Measurements from ENCODE around the gene RTN4.
"Not testable (repeated sequence)": the region's sequence is repeated elsewhere in the genome, so short reads cannot be mapped to it uniquely, and the experiment has no call there.

Gene RTN4, protein sequence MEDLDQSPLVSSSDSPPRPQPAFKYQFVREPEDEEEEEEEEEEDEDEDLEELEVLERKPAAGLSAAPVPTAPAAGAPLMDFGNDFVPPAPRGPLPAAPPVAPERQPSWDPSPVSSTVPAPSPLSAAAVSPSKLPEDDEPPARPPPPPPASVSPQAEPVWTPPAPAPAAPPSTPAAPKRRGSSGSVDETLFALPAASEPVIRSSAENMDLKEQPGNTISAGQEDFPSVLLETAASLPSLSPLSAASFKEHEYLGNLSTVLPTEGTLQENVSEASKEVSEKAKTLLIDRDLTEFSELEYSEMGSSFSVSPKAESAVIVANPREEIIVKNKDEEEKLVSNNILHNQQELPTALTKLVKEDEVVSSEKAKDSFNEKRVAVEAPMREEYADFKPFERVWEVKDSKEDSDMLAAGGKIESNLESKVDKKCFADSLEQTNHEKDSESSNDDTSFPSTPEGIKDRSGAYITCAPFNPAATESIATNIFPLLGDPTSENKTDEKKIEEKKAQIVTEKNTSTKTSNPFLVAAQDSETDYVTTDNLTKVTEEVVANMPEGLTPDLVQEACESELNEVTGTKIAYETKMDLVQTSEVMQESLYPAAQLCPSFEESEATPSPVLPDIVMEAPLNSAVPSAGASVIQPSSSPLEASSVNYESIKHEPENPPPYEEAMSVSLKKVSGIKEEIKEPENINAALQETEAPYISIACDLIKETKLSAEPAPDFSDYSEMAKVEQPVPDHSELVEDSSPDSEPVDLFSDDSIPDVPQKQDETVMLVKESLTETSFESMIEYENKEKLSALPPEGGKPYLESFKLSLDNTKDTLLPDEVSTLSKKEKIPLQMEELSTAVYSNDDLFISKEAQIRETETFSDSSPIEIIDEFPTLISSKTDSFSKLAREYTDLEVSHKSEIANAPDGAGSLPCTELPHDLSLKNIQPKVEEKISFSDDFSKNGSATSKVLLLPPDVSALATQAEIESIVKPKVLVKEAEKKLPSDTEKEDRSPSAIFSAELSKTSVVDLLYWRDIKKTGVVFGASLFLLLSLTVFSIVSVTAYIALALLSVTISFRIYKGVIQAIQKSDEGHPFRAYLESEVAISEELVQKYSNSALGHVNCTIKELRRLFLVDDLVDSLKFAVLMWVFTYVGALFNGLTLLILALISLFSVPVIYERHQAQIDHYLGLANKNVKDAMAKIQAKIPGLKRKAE

DNA sequence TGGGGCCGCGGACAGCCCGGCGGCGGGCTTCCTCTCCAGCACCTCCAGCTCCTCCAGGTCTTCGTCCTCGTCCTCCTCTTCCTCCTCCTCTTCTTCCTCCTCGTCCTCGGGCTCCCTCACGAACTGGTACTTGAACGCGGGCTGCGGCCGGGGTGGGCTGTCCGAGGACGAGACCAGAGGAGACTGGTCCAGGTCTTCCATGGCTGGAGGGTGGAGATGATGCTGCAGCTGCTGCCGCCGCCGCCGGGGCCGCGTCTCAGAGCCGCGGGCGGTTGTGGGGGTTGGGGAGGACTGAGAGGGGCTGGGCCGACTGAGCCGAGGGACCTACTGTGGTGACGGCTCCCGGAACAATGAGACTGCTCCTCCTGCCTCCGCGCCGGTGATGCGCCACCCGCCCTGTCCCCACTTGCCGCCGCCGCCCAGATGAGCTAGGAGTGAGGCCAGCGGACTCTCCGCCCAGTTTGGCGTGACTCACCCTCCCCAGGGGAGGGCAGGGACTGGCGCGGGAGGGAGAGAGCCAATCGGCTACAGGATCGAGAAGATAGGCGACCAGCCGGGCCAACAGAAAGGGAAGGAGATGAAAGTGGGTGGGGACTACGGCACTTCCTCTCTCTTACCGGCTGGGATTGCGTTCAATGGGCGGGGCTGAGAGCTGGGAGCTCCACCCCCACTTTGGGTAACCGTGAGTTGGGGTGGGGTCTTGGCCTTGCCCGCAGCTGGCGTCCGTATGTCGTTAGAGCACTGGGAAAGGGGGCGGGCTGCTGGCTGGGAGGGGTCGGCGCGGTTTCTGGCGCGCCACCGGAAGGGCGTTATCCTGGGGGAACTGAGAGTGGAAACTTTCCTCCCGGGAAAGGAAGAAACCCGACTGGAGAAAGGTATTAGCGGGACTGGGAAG lies at the start of gene RTN4:
Gene RTN4, minus strand, starts transcription at position 352 of the 895 bp plus-strand sequence. Its CDS starts 151 bp downstream, at position 201.
- peak; percentile 99 for DNase-seq (ENCODE audit: low read depth in 2 of 2)

DNA sequence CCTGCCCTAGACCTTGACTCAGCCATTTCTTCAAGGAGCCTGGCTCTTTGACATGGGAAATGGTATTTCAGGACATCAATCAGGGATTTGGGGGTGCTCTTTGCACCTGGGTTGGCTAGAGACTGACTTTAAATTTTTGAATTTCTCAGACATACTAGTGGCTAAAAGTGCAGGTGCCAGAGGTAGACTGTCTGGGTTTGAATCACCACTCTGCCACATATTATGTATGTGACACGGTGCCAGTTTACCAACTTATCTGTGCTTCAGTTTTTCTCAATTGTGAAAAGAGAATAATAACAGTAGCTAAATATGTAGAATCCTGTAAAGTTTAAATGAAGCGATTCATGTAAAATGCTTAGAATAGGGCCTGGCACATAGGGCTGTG lies 49.2 kb upstream of the RTN4 start:
- DNase-seq (ENCODE audit: low read depth in 2 of 2) = no peak

DNA sequence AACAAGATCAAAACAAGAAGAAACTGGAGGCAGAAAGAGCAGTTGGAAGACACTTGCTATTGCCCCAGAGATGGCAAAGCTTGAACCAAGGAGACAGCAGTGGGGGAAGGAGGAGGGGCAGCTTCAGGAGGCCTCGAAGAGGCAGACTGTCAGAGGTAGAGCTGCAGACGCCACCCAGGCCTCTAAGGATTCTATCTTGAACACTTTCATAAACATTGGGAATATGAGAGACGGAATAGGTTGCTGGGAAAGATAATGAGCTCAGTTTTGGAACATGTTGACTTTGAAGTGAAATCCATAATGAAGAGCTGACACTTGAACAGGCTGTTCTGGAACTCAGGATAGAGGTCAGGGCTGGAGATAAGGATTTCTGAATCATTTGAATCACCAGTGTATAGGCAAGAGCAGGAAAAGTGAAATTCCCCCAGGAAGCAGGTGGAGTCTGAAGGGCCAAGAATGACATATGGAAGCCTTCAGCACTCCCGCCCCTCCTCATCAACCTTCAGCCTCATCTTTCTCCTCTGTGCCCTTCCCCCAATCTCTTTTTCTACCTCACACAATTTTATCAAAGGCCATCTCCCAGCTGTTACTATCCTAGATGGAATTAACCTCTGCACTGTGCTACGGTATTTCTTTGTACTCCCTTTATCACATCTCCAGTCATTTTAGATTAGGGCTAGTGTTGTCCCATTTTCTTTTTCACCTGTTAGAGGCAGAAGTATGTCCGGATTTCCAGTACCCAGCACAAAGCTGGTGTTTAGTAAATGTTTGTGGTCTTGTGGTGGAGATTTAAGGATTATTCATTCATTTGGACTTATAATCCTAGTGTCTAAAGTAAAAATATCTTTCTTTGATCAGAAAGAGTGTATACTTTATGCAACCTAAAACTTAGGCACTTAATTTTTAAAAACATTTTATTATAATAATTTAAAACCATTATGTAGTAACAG lies 47.5 kb upstream of the RTN4 start:
- DNase-seq (ENCODE audit: low read depth in 2 of 2) = no peak

DNA sequence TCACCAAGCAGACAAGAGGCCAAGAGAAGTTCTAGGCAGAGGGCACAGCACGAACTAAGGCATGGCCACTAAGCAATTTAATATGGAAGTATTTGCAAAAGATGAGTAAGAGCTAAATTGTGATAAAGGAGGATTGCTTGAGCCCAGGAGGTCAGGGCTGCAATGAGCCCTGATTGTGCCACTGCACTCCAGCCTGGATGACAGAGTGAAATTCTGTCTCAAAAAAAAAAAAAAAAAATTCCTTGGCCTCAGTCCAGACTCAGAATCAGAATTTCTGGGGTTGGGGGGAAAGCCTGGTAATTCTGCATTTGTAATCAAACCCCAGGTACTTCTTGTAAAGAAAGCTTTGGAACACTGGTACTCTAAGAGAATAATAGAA lies 46.8 kb upstream of the RTN4 start:
- DNase-seq (ENCODE audit: low read depth in 2 of 2) = no peak

DNA sequence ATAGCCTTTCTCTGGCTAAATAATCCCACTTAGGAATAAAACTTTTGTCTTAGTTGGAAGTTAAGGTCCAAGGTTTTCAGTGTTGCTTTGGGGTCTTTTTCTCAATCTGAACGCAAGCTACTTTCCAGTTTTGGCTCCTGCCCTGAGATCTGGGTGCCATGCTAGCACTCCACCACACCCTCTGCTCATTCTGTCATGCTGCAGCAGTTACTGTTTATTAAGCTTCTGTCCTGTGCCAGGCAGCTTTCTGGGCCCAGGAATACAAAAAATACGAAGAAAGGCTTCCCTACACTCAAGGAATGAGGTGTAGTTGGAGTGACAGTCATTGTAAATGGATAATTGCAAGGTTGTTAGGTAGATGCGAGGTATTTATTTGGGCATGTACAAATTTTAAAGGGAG lies 46.3 kb upstream of the RTN4 start:
- no peak for DNase-seq (ENCODE audit: low read depth in 2 of 2)

DNA sequence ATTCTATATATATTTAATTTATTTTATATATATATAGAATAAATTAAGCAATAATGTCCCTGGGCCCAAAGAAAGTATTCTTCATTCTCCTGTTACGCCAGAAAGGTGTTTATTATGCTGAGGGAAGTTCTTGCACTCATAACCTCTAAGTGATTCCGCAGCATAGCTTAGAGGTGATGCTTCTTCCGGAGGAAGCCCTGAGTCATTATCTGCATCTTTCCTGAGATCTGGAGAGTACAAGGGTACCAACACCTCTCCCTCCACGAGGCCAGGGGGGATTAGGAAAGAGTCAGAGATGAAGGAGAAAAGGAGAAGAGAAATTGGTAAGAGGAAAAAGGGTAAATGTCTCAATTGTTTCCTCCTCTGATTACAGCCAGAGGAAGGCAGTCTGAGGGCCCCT lies 43.1 kb upstream of the RTN4 start:
- no peak for DNase-seq (ENCODE audit: low read depth in 2 of 2)

DNA sequence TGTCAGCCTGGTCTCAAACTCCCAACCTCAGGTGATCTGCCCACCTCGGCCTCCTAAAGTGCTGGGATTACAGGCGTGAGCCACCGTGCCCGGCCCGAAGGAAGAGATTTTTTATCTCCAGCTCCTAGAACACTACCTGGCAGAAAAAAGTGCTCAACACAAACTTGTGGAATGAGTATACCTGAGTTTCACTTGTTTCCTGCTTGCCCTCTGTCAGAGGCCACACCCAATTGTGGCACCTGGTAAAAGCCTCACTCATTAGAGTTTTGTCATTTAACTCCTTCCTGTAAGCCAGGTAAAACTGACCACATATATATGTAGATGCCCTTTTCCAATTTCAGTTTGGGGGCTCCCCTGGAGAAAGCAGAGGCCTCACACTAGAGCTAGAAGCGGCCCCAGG lies 42.2 kb upstream of the RTN4 start:
- DNase-seq (ENCODE audit: low read depth in 2 of 2) = no peak

DNA sequence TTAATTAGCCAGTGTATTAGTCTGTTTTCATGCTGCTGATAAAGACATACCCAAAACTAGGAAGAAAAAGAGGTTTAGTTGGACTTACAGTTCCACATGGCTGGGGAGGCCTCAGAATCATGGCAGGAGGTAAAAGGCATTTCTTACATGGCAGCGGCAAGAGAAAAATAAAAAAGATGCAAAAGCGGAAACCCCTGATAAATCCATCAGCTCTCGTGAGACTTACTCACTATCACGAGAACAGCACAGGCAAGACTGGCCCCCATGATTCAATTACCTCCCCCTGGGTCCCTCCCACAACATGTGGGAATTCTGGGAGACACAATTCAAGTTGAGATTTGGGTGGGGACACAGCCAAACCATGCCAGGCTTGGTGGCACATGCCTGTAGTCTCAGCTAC lies 41.4 kb upstream of the RTN4 start:
- DNase-seq (ENCODE audit: low read depth in 2 of 2) = not testable (repeated sequence)

DNA sequence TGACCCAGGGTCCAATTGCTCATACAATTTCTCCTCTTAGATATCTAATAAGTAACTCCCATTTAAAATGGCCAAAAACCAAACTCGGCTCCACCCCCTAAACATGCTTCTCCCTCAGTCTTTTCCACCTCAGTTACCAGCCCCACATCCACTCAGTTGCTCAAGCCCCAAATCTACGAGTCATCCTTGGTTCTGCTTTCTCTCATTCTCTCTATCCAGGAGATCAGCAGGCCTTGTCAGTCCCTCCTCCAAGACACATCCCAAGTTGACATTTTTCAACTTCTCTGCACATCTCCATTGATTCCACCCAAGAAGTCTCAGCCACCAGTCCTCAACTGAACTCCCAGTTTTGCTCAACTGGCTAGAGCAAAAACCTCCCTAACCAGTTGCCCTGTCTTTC lies 40.5 kb upstream of the RTN4 start:
- no peak for DNase-seq (ENCODE audit: low read depth in 2 of 2)

DNA sequence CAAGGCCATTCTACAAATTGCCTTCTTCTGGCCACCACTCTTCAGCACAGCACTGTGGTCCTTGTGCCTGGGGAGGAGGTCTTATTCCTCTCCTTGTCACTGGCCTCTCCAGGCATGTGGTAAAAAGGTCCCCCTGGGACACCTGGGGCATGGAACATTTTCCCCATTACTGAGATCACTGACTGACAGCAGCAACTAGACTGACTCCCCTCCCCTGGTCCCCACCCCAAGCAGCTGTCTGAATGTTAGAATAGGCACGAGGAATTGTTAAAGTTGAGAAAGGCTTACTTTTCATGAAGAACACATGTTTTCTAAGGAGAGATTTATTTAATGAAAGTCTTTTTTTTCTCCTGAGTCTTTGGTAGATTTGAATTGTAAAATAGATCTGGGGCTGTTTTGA lies 39.5 kb upstream of the RTN4 start:
- DNase-seq (ENCODE audit: low read depth in 2 of 2) = no peak

DNA sequence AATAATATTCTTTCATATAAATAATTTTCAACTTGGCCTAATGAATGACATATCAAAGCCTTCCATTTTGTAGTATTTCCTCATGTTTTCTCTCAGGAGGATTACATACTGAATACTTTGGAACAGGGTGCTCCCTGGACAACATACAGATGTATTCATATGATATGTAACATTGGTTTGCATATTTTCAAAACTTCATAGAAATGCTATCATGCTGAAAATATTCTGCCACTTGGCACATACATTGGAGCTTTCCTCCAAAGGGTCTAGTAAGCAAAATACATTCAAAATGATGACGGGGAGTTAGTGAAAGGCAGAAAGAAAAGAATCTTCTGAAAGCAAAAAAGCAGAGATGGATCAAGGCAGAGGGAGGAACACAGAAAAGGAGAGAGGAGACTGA lies 38.1 kb upstream of the RTN4 start:
- peak in 1 of 2 experiments; percentile 58 for DNase-seq (ENCODE audit: low read depth in 2 of 2)

DNA sequence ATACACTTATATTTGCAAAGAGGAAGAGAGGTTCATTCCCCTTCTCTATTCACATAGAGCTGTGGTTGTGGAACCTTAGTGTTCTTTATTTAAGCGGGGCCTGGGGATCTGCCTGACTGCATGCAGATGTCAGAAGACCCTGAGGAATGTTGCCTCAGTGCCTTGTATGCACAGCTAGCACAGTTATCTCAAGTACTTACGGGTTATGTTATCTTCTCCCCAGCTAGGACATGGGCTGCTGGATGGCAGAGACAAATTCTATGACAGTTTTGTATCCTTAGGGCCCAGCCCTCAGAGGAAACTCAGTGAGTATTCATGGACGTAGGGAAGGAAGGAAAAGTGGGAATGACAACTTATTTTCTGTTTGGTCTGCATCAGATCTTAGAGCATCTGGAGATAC lies 37.7 kb upstream of the RTN4 start:
- DNase-seq (ENCODE audit: low read depth in 2 of 2) = no peak

DNA sequence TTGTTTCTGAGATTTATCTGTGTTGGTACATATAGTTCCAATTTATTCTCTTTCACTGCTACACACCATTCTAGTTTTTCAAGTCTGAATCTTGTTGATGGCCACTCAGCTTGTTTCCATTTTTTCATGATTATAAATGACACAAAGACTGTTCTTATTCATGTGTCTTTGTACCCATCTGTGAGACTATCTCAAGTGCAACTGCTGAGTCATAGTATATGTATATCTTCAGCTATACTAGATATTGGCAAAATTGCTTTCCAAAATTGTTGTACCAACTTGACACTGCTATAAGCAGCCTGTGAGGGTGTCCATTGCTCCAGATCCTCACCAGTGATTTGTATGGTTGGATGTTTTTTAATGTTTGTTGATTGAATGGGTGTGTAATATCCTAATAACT lies 37.2 kb upstream of the RTN4 start:
- DNase-seq (ENCODE audit: low read depth in 2 of 2) = no peak

DNA sequence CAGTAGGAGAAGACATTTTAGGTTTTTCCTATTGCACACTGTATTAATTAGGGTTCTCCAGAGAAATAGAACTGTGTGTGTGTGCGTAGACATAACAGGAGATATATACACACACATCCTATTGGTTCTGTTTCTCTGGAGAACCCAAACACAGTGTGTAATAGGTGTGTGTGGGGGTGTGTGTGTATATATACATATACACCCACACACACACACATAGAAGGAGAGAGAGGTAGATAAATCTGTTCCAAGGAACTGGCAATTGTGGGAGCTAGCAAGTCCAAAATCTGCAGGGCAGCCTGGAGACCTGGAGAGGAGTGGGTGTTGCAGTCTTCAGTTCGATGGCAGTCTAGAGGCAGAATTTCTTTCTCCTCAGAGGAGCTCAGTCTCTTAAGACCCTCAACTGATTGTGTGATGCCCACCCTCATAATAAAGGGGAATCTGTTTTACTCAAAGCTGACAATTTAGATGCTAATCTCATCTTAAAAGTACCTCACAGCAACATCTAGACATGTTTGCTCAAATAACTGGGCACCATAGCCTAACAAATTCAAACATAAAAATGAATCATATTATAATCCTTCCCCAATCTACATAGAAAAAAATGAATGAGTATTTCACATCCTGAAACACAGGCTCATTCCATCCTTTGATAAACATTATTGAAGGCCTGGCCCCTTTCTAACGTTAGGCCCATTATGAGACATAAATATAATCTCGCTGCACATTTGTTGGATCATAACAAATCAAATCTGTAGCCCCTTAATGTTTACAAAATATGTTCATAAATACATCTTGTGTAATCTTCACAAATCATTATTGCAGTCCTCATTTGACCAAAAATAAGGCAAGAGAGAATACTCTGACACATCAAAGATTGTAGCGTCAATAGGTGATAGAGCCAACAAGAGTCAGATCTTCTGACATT lies 35.1 kb upstream of the RTN4 start:
- no peak for DNase-seq (ENCODE audit: low read depth in 2 of 2)

DNA sequence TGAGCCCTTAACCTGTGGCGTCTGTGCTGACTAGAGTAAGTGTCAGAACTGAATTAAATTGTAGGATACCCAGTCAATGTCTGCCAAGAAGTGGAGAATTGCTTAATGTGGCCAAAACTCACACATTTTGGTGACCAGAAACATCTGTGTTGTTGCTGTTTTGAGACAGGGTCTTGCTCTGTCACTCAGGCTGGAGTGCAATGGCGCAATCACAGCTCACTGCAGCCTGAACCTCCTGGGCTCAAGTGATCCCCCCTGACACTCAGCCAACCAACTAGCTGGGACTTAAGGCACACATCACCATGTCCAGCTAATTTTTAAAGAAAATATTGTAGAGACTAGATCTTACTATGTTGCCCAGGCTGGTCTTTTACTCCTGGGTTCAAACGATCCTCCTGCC lies 34.4 kb upstream of the RTN4 start:
- DNase-seq (ENCODE audit: low read depth in 2 of 2) = no peak

DNA sequence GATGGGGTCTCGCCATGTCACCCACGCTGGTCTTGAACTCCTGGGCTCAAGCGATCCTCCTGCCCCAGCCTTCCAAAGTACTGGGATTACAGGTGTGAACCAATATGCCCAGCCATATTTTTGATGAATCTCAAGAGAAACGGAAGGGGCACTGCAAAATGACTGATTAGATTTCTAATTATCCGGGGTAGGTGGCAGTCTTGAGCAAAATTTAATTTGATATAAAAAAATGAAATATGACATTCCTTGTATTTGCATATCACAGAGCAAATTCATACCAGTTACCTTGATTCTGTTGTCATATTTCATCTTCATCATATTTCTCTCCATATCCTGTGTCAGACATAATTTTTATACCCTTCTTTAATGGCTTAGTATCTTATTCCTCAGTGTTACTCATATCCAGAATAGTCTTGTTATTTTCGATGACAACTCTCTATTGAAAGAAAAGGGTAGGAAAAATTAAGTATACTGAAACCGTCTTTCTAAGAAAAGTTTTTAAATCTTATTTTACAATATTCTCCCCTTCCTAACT lies 30.0 kb upstream of the RTN4 start:
- DNase-seq (ENCODE audit: low read depth in 2 of 2) = no peak

DNA sequence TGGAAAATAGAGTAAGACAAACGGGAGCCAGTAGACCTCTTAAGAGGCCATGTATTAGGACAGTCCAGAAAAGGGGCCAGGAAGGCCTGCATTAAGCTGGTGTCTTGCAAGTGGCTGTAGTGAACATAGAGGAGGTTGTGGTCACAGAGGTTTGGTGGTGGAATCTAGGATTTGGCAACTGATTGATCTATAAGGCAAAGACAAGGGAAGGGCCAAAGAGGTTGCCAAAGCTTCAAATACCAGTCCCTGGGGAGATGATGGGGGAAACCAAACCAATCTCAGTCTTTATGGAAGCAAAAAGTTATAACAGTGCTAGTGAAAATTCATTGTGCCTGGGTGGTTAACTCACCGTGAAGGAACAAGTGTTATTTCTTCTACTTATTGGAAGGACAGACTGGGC lies 28.7 kb upstream of the RTN4 start:
- no peak for DNase-seq (ENCODE audit: low read depth in 2 of 2)

DNA sequence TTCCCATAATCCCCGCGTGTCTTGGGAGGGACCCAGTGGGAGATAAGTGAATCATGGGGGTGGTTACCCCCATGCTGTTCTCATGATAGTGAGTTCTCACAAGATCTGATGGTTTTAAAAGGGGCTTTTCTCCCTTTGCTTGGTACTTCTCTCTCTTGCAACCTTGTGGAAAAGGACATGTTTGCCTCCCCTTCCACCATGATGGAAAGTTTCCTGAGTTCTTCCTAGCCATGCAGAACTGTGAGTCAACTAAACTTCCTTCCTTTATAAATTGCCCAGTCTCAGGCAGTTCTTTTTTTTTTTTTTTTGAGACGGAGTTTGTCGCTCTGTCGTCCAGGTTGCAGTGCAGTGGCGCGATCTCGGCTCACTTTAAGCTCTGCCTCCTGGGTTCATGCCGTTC lies 26.5 kb upstream of the RTN4 start:
- no peak for DNase-seq (ENCODE audit: low read depth in 2 of 2)

DNA sequence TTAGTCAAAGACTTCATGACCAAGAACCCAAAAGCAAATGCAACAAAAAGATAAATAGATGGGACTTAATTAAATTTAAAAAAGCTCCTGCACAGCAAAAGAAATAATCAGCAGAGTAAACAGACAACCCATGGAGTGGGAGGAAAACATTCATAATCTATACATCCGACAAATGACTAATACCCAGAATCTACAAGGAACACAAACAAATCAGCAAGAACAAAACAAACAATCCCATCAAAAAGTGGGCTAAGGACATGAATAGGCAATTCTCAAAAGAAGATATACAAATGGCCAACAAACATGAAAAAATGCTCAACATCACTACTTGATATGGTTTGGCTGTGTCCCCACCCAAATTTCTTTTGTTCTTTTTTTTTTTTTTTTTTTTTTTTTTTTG lies 25.8 kb upstream of the RTN4 start:
- DNase-seq (ENCODE audit: low read depth in 2 of 2) = not testable (repeated sequence)

Measured in fibroblast of skin of left biceps (primary cell).